HEK293 (cell line): ENCODE data around the gene FAM210B.

Experiments used
- CTCF ChIA-PET: fragments of 350-600 bp; formaldehyde crosslinking; extraction: SDS; loops from one replicate; lab custom pipeline; 2021; ENCODE audit warnings: antibody characterized with exemption; lab: Yijun Ruan, JAX
- POLR2A ChIA-PET: fragments of 300-600 bp; formaldehyde crosslinking; extraction: SDS; loops from one replicate; lab custom pipeline; 2020; ENCODE audit warnings: antibody characterized with exemption, inconsistent platforms; lab: Yijun Ruan, JAX
- H3K27ac ChIP-seq: fragments of 200-500 bp; sonication (Bioruptor generic); 2 replicates; pipeline ENCODE4 v1.5.1; 2014; ENCODE audit warnings: low read depth, low read length, control low read depth, inconsistent platforms; ENCODE audit errors: extremely low read depth
- H3K36me3 ChIP-seq, 2 experiments: fragments of 200-500 bp in 1 of 2; sonication (Bioruptor generic) in 1 of 2; 1 replicate in 1 of 2; 2 replicates in 1 of 2; pipeline ENCODE4 v1.5.1; 2014 to 2017; ENCODE audit warnings: inconsistent platforms in 2 of 2, low read length in 2 of 2; ENCODE audit not compliant: control insufficient read depth in 2 of 2, insufficient read depth in 1 of 2
- H3K4me1 ChIP-seq: fragments of 200-500 bp; sonication (Bioruptor generic); 2 replicates; pipeline ENCODE4 v1.5.1; 2014; ENCODE audit warnings: mild to moderate bottlenecking, low read length, inconsistent platforms; ENCODE audit not compliant: control insufficient read depth, insufficient read depth
- H3K4me3 ChIP-seq: 2 replicates; pipeline ENCODE4 v1.5.1; 2011; ENCODE audit warnings: low read depth, mild to moderate bottlenecking, control low read depth, low read length, moderate library complexity
- H3K9me3 ChIP-seq: fragments of 200-500 bp; sonication (Bioruptor generic); 2 replicates; pipeline ENCODE4 v1.5.1; 2014; ENCODE audit warnings: low read depth, low read length, inconsistent platforms; ENCODE audit not compliant: control insufficient read depth, insufficient read depth
- BCL11A ChIP-seq: fragments of 450-650 bp; formaldehyde crosslinking; IDR thresholded peaks from 2 replicates; pipeline ENCODE4 v1.5.1; 2016; ENCODE audit warnings: low read depth, missing biosample characterization, missing genetic modification characterization
- GLI4 ChIP-seq: fragments of 450-650 bp; formaldehyde crosslinking; IDR thresholded peaks from 2 replicates; pipeline ENCODE4 v1.5.1; 2016; ENCODE audit warnings: missing biosample characterization, missing genetic modification characterization
- INSM2 ChIP-seq: fragments of 450-650 bp; formaldehyde crosslinking; IDR thresholded peaks from 2 replicates; pipeline ENCODE4 v1.5.1; 2016; ENCODE audit warnings: missing biosample characterization, missing genetic modification characterization
- PRDM6 ChIP-seq: fragments of 450-650 bp; formaldehyde crosslinking; IDR thresholded peaks from 2 replicates; pipeline ENCODE4 v1.5.1; 2017; ENCODE audit warnings: missing biosample characterization, missing genetic modification characterization
- SCRT2 ChIP-seq: fragments of 450-650 bp; formaldehyde crosslinking; IDR thresholded peaks from 2 replicates; pipeline ENCODE4 v1.5.1; 2016; ENCODE audit warnings: missing biosample characterization, missing genetic modification characterization
- TCF7L2 ChIP-seq: IDR thresholded peaks from 2 replicates; pipeline ENCODE4 v1.6.1; 2011; ENCODE audit warnings: low read depth, mild to moderate bottlenecking, inconsistent platforms, low read length, moderate library complexity, borderline replicate concordance
- TRIM28 ChIP-seq: IDR thresholded peaks from 2 replicates; pipeline ENCODE4 v1.6.1; 2011; ENCODE audit warnings: low read length, control low read depth, borderline replicate concordance
- TSHZ1 ChIP-seq: fragments of 450-650 bp; formaldehyde crosslinking; IDR thresholded peaks from 2 replicates; pipeline ENCODE4 v1.5.1; 2016; ENCODE audit warnings: missing biosample characterization, missing genetic modification characterization, borderline replicate concordance
- ZBTB1 ChIP-seq: fragments of 450-650 bp; formaldehyde crosslinking; IDR thresholded peaks from 2 replicates; pipeline ENCODE4 v1.5.1; 2016; ENCODE audit warnings: missing biosample characterization, missing genetic modification characterization
- ZFP37 ChIP-seq: fragments of 450-650 bp; formaldehyde crosslinking; IDR thresholded peaks from 2 replicates; pipeline ENCODE4 v1.5.1; 2016; ENCODE audit warnings: missing biosample characterization, missing genetic modification characterization
- ZNF148 ChIP-seq: fragments of 450-650 bp; formaldehyde crosslinking; IDR thresholded peaks from 2 replicates; pipeline ENCODE4 v1.5.0; 2017; ENCODE audit warnings: missing biosample characterization, missing genetic modification characterization, borderline replicate concordance
- ZNF16 ChIP-seq: fragments of 450-650 bp; formaldehyde crosslinking; IDR thresholded peaks from 2 replicates; pipeline ENCODE4 v1.5.1; 2016; ENCODE audit warnings: low read depth, missing biosample characterization, missing genetic modification characterization
- ZNF335 ChIP-seq: fragments of 450-650 bp; formaldehyde crosslinking; conservative IDR thresholded peaks from 2 replicates; pipeline ENCODE4 v1.5.1; 2016; ENCODE audit warnings: missing biosample characterization, missing genetic modification characterization
- ZNF354C ChIP-seq: fragments of 450-650 bp; formaldehyde crosslinking; IDR thresholded peaks from 2 replicates; pipeline ENCODE4 v1.5.1; 2016; ENCODE audit warnings: missing biosample characterization, missing genetic modification characterization, low read depth, borderline replicate concordance
- ZNF548 ChIP-seq: fragments of 450-650 bp; formaldehyde crosslinking; IDR thresholded peaks from 2 replicates; pipeline ENCODE4 v1.5.1; 2016; ENCODE audit warnings: missing biosample characterization, missing genetic modification characterization
- ZNF555 ChIP-seq: fragments of 450-650 bp; formaldehyde crosslinking; conservative IDR thresholded peaks from 2 replicates; pipeline ENCODE4 v1.5.1; 2017; ENCODE audit warnings: missing biosample characterization, mild to moderate bottlenecking, missing genetic modification characterization, inconsistent platforms
- ZNF558 ChIP-seq: fragments of 450-650 bp; formaldehyde crosslinking; IDR thresholded peaks from 2 replicates; pipeline ENCODE4 v1.5.1; 2016; ENCODE audit warnings: missing biosample characterization, missing genetic modification characterization
- ZNF596 ChIP-seq: fragments of 450-650 bp; IDR thresholded peaks from 2 replicates; pipeline ENCODE4 v1.5.0; 2018; ENCODE audit warnings: missing biosample characterization, mild to moderate bottlenecking, missing genetic modification characterization, moderate library complexity
- ZNF610 ChIP-seq: fragments of 450-650 bp; formaldehyde crosslinking; IDR thresholded peaks from 2 replicates; pipeline ENCODE4 v1.5.1; 2016; ENCODE audit warnings: missing biosample characterization, missing genetic modification characterization, borderline replicate concordance

Gene FAM210B

GRCh38 chr20:56345911-56346310, 12.9 kb upstream of the FAM210B start:
- POLR2A ChIA-PET = no interaction called here
- CTCF ChIA-PET = no interaction called here
- H3K36me3 ChIP-seq = no peaks in the 10 kb centered on the region
- no peak overlapping the region for H3K27ac ChIP-seq
- TF ChIP-seq ZNF555 (tag by site-specific recombination) (no peak), SCRT2 (tag by site-specific recombination) (peak; percentile 45)
- no peaks in the 10 kb centered on the region for H3K9me3 ChIP-seq
- H3K4me1 ChIP-seq = peaks cover 6% of the 10 kb centered on the region; the same call in 1 of the 2 replicates
- no peak overlapping the region for H3K4me3 ChIP-seq

GRCh38 chr20:56347628-56348304, 11.0 kb upstream of the FAM210B start:
- Histone ChIP-seq H3K36me3 (no peaks in the 10 kb centered on the region), H3K4me1 (peaks cover 6% of the 10 kb centered on the region; the same call in 1 of the 2 replicates), H3K27ac (no peak overlapping the region), H3K9me3 (no peaks in the 10 kb centered on the region), H3K4me3 (no peak overlapping the region)
- TF ChIP-seq PRDM6 (peak; percentile 63), TCF7L2 (peak; percentile 36; the same call in 1 of the 2 replicates), ZBTB1 (no peak), ZNF596 (no peak)
- ChIA-PET CTCF (interaction anchor here (0.7 kb wide), 1 partner anchor 145 kb away, joined by 3 read pairs; no protein-coding TSS in a partner anchor), POLR2A (no interaction called here)

- POLR2A ChIA-PET = no interaction called here
- CTCF ChIA-PET = interaction anchor here (0.7 kb wide), 1 partner anchor 146 kb away, joined by 3 read pairs; no protein-coding TSS in a partner anchor
Measured at GRCh38 chr20:56348305-56348693, 10.5 kb upstream of the FAM210B start.

GRCh38 chr20:56348746-56349145, 10.0 kb upstream of the FAM210B start:
- Histone ChIP-seq H3K9me3 (no peaks in the 10 kb centered on the region), H3K4me1 (peaks cover 6% of the 10 kb centered on the region; the same call in 1 of the 2 replicates), H3K27ac (no peak overlapping the region), H3K36me3 (no peaks in the 10 kb centered on the region), H3K4me3 (no peak overlapping the region)
- ChIA-PET CTCF (interaction anchor here (0.5 to 0.6 kb wide), 2 partner anchors 42 to 712 kb away, joined by 3 to 5 read pairs; no protein-coding TSS in a partner anchor), POLR2A (interaction anchor here (0.6 kb wide), 1 partner anchor 28 kb away, joined by 3 read pairs; no protein-coding TSS in a partner anchor)
- TF ChIP-seq INSM2 (tag by site-specific recombination) (no peak), ZNF16 (tag by site-specific recombination) (no peak), ZNF558 (no peak), ZNF610 (tag by site-specific recombination) (no peak), ZNF148 (tag by site-specific recombination) (no peak), TSHZ1 (no peak), ZNF548 (tag by site-specific recombination) (no peak), ZNF354C (tag by site-specific recombination) (no peak), BCL11A (no peak), ZFP37 (tag by site-specific recombination) (no peak)

More at GRCh38 chr20:56348305-56348693, 10.5 kb upstream of the FAM210B start:
- Histone ChIP-seq H3K4me3 (no peak overlapping the region), H3K36me3 (no peaks in the 10 kb centered on the region), H3K4me1 (peaks cover 6% of the 10 kb centered on the region; the same call in 1 of the 2 replicates), H3K27ac (no peak overlapping the region), H3K9me3 (no peaks in the 10 kb centered on the region)
- TF ChIP-seq TRIM28 = peak; percentile 76; the same call in 1 of the 2 replicates
- no peak for TF ChIP-seq GLI4
- peak; percentile 33; the same call in 1 of the 2 replicates for TF ChIP-seq ZNF335 (tag by site-specific recombination)
